Measurements from ENCODE around the gene ATP2C2. TPM values are rescaled to one million over a fixed set of nuclear protein-coding genes. Genes with fewer than 3 reads are reported as not detected.

ATP2C2 gene
- polyA plus RNA-seq, 1 donor (not counting 4 experiments of a cell fraction or from before 2014, with no cell fraction given): 0.96 TPM

DNA sequence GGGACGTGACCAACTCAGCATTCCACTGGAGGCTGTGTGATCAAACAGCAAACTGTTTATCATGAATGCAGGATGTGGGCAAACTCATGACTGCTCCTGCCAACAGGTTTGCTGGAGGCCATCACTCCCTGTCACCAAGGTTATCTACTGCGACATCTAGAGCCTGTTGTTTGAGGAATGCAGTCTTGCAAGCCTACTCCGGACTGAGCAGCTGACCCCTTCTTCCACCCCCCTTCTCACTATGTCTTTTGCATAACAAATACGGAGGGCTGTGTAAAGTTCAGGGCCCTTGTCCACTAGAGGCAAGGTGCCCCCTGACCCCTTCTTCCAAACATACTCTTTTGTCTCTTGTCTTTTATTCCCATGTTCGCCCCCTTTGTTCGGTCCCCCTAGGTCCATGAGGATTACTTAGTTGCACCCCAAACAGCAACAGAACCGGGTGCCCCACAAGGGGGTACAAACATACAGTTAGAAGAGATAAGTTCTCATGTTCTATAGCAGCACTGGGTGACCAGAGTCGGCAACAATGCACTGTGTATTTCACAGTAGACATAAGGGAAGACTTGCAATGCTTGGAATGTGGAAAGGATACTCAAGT, 107.4 kb downstream of the ATP2C2 start:
- no peak for DNase-seq (ENCODE audit: low read depth, low spot score)
- no peak for FAIRE-seq
- Histone ChIP-seq H3K27me3 (ENCODE audit: control insufficient read depth, extremely low read depth, insufficient read depth, low read length) (no peaks in the 10 kb centered on the region), H3K9me3 (ENCODE audit: control insufficient read depth, low read depth, low read length) (no peaks in the 10 kb centered on the region), H3K27ac (ENCODE audit: control insufficient read depth, insufficient read depth, low read length) (no peak overlapping the region), H2AFZ (ENCODE audit: control insufficient read depth, low read length) (no peak overlapping the region), H3K4me2 (ENCODE audit: control insufficient read depth, extremely low read depth, insufficient read depth, low read depth, low read length) (no peak overlapping the region), H3K36me3 (ENCODE audit: control insufficient read depth in 2 of 2, extremely low read depth in 1 of 2, insufficient read depth in 2 of 2, low read length in 2 of 2) (peaks cover 26 to 27% of the 10 kb centered on the region in 2 experiments), H3K79me2 (ENCODE audit: control insufficient read depth, insufficient read depth, low read length) (peaks cover 51% of the 10 kb centered on the region), H3K9ac (ENCODE audit: control insufficient read depth, extremely low read depth, insufficient read depth, low read length) (no peak overlapping the region), H3K9me1 (ENCODE audit: control insufficient read depth, extremely low read depth, insufficient read depth, low read length) (no peaks in the 10 kb centered on the region), H3K4me3 (ENCODE audit: control insufficient read depth in 2 of 3, extremely low read depth in 1 of 3, insufficient read depth in 2 of 3, low read depth in 1 of 3, low read length in 3 of 3) (no peak overlapping the region), H4K20me1 (ENCODE audit: control insufficient read depth, extremely low read depth, insufficient read depth, low read length) (peaks cover 8% of the 10 kb centered on the region), H3K4me1 (ENCODE audit: control insufficient read depth, extremely low read depth, insufficient read depth, low read length) (no peaks in the 10 kb centered on the region)
- no peak for TF ChIP-seq EZH2 (IDR thresholded peaks at IDR 0.05; ENCODE audit: low read length)
- TF ChIP-seq, protein P1, sequence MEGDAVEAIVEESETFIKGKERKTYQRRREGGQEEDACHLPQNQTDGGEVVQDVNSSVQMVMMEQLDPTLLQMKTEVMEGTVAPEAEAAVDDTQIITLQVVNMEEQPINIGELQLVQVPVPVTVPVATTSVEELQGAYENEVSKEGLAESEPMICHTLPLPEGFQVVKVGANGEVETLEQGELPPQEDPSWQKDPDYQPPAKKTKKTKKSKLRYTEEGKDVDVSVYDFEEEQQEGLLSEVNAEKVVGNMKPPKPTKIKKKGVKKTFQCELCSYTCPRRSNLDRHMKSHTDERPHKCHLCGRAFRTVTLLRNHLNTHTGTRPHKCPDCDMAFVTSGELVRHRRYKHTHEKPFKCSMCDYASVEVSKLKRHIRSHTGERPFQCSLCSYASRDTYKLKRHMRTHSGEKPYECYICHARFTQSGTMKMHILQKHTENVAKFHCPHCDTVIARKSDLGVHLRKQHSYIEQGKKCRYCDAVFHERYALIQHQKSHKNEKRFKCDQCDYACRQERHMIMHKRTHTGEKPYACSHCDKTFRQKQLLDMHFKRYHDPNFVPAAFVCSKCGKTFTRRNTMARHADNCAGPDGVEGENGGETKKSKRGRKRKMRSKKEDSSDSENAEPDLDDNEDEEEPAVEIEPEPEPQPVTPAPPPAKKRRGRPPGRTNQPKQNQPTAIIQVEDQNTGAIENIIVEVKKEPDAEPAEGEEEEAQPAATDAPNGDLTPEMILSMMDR (optimal IDR thresholded peaks at IDR 0.05 in 1 of 3, IDR thresholded peaks at IDR 0.05 in 1 of 3, conservative IDR thresholded peaks at IDR 0.05 in 1 of 3; ENCODE audit: extremely low read depth in 1 of 3, insufficient read depth in 2 of 3, low read length in 3 of 3): no peak
- dilution Hi-C loops (cut with MboI; ENCODE audit: extremely low pct_ligation_motif_present, low sequenced_read_pairs): no loop called here

DNA sequence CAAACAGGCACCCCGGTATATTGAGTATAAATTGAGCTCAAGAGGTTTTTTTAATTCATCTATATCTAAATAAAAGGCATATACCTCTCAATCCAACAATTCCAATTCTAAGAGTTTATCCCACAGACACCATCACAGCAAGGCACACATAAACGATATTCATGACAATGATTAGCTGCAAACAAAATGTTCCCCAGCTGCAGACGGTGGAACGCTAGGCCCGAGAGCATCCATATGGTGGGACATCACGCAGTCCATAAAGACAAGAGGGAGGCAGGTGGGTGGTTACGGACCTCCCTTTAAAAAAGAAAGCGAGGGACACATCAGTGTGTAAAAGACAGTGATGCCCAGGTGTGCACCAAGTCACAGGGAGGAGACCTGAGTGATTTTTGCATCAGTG, 108.1 kb downstream of the ATP2C2 start:
- dilution Hi-C loops (cut with MboI; ENCODE audit: extremely low pct_ligation_motif_present, low sequenced_read_pairs): no loop called here
- no peaks in the 10 kb centered on the region for H3K9me1 ChIP-seq (ENCODE audit: control insufficient read depth, extremely low read depth, insufficient read depth, low read length)
- H3K4me1 ChIP-seq (ENCODE audit: control insufficient read depth, extremely low read depth, insufficient read depth, low read length): no peaks in the 10 kb centered on the region
- peaks cover 46% of the 10 kb centered on the region for H3K79me2 ChIP-seq (ENCODE audit: control insufficient read depth, insufficient read depth, low read length)
- no peak overlapping the region for H3K27ac ChIP-seq (ENCODE audit: control insufficient read depth, insufficient read depth, low read length)
- H3K4me3 ChIP-seq (ENCODE audit: control insufficient read depth in 2 of 3, extremely low read depth in 1 of 3, insufficient read depth in 2 of 3, low read depth in 1 of 3, low read length in 3 of 3): no peak overlapping the region
- H3K4me2 ChIP-seq (ENCODE audit: control insufficient read depth, extremely low read depth, insufficient read depth, low read depth, low read length): no peak overlapping the region
- TF ChIP-seq, protein P1 (optimal IDR thresholded peaks at IDR 0.05 in 1 of 3, IDR thresholded peaks at IDR 0.05 in 1 of 3, conservative IDR thresholded peaks at IDR 0.05 in 1 of 3; ENCODE audit: extremely low read depth in 1 of 3, insufficient read depth in 2 of 3, low read length in 3 of 3): no peak
- no peak for TF ChIP-seq EZH2 (IDR thresholded peaks at IDR 0.05; ENCODE audit: low read length)
- H3K9ac ChIP-seq (ENCODE audit: control insufficient read depth, extremely low read depth, insufficient read depth, low read length): no peak overlapping the region
- H2AFZ ChIP-seq (ENCODE audit: control insufficient read depth, low read length): no peak overlapping the region
- FAIRE-seq (no peak), DNase-seq (ENCODE audit: low read depth, low spot score) (no peak)
- no peaks in the 10 kb centered on the region for H3K27me3 ChIP-seq (ENCODE audit: control insufficient read depth, extremely low read depth, insufficient read depth, low read length)
- no peaks in the 10 kb centered on the region for H3K9me3 ChIP-seq (ENCODE audit: control insufficient read depth, low read depth, low read length)
- H4K20me1 ChIP-seq (ENCODE audit: control insufficient read depth, extremely low read depth, insufficient read depth, low read length): peaks cover 5% of the 10 kb centered on the region
- peaks cover 28 to 30% of the 10 kb centered on the region in 2 experiments for H3K36me3 ChIP-seq (ENCODE audit: control insufficient read depth in 2 of 2, extremely low read depth in 1 of 2, insufficient read depth in 2 of 2, low read length in 2 of 2)
